ENCODE measurements around the gene AGBL5. TPM values are rescaled to one million over a fixed set of nuclear protein-coding genes. Genes with fewer than 3 reads are reported as not detected.

The AGBL5 gene
- total and polyA plus RNA-seq, 2 of the 13 experiments (the other 11 are each of a cell fraction or from before 2014, with no cell fraction given): 55.9 to 73.3 TPM

- TF ChIP-seq TFDP1 (CRISPR knock-in tag; IDR thresholded peaks at IDR 0.05; ENCODE audit: borderline replicate concordance) (peak; percentile 98), MED8 (CRISPR knock-in tag; IDR thresholded peaks at IDR 0.05; ENCODE audit: insufficient replicate concordance) (no peak), ZSCAN9 (CRISPR knock-in tag; IDR thresholded peaks at IDR 0.05; ENCODE audit: borderline replicate concordance) (peak; percentile 86), NR0B2 (CRISPR knock-in tag; IDR thresholded peaks at IDR 0.05) (peak; percentile 43; the same call in 1 of the 2 replicates), HOXA7 (CRISPR knock-in tag; IDR thresholded peaks at IDR 0.05) (0 out of 2 replicates have a peak, but pooled peaks have one; percentile 81), NFIC (IDR thresholded peaks at IDR 0.05; ENCODE audit: low read length) (peak; percentile 74), FIP1L1 (IDR thresholded peaks at IDR 0.05; ENCODE audit: borderline replicate concordance, insufficient read depth, low read depth, low read length) (no peak), ZNF605 (CRISPR knock-in tag; IDR thresholded peaks at IDR 0.05) (peak; percentile 93), FOXC1 (CRISPR knock-in tag; IDR thresholded peaks at IDR 0.05; ENCODE audit: borderline replicate concordance) (peak; percentile 97), USF2 (IDR thresholded peaks at IDR 0.05; ENCODE audit: low read depth, low read length) (no peak), USF2 (CRISPR knock-in tag; IDR thresholded peaks at IDR 0.05; ENCODE audit: borderline replicate concordance) (no peak), ZNF724P (CRISPR knock-in tag; IDR thresholded peaks at IDR 0.05; ENCODE audit: borderline replicate concordance) (peak; percentile 95), GABPB1 (CRISPR knock-in tag; IDR thresholded peaks at IDR 0.05) (peak; percentile 91), FOXO4 (CRISPR knock-in tag; conservative IDR thresholded peaks at IDR 0.05) (0 out of 2 replicates have a peak, but pooled peaks have one; percentile 78), E2F2 (CRISPR knock-in tag; IDR thresholded peaks at IDR 0.05; ENCODE audit: borderline replicate concordance) (peak; percentile 45), SP4 (CRISPR knock-in tag; IDR thresholded peaks at IDR 0.05) (peak; percentile 61; the same call in 1 of the 2 replicates), THAP11 (CRISPR knock-in tag; IDR thresholded peaks at IDR 0.05) (peak; percentile 90), IRF9 (CRISPR knock-in tag; IDR thresholded peaks at IDR 0.05; ENCODE audit: borderline replicate concordance) (no peak; the same call in 1 of the 2 replicates), TRIM22 (IDR thresholded peaks at IDR 0.05) (no peak)
These were observed at the start of gene AGBL5 (continued) for GRCh38 chr2:27050996-27051901.

All from HepG2 (cell line).